Spinal cord (tissue), 10 donors: ENCODE data around the gene ZNF324B. TPM values are rescaled to one million over a fixed set of nuclear protein-coding genes. Genes with fewer than 3 reads are reported as not detected.
"Not testable (repeated sequence)": the region's sequence is repeated elsewhere in the genome, so short reads cannot be mapped to it uniquely, and the experiment has no call there.

Experiments used
- DNase-seq, 6 donors: peaks; one replicate each; pipeline versions ENCODE4 v3.0.0 to v3.0.0-alpha.2; 2013 to 2015; ENCODE audit warnings: low spot score in 6 of 6, low read depth in 4 of 6
- H3K27ac ChIP-seq: one replicate; pipeline ENCODE4 v1.5.1; 2013; ENCODE audit warnings: low read depth, low read length, control low read depth
- H3K27me3 ChIP-seq: one replicate; pipeline ENCODE4 v1.6.1; 2013; ENCODE audit warnings: low read length; ENCODE audit not compliant: control insufficient read depth, insufficient read depth
- H3K36me3 ChIP-seq: one replicate; pipeline ENCODE4 v1.6.1; 2013; ENCODE audit warnings: low read length; ENCODE audit not compliant: control insufficient read depth, insufficient read depth
- H3K4me1 ChIP-seq: one replicate; pipeline ENCODE4 v1.6.1; 2013; ENCODE audit warnings: low read length; ENCODE audit not compliant: control insufficient read depth, insufficient read depth
- H3K4me3 ChIP-seq: one replicate; pipeline ENCODE4 v1.5.1; 2013; ENCODE audit warnings: low read depth, low read length, control low read depth
- H3K9me3 ChIP-seq: one replicate; pipeline ENCODE4 v1.6.1; 2013; ENCODE audit warnings: low read length; ENCODE audit not compliant: control insufficient read depth, insufficient read depth
- WGBS: methylation state at CpG from one replicate; pipeline ENCODE4 v1.1.5; 2013; ENCODE audit warnings: missing lambda C conversion rate; ENCODE audit not compliant: insufficient coverage; 5-methylcytosine and 5-hydroxymethylcytosine counted together
- polyA plus RNA-seq, 2 donors: library from polyadenylated mRNA; unstranded; fragments of 120-200 nt; gene quantifications; one replicate each; pipeline ENCODE4 v1.2.1, GENCODE V29; 2013; ENCODE audit not compliant: insufficient read length in 2 of 2
- total RNA-seq, 2 donors: library from RNA; depleted of rRNA in 1 of 2; stranded (reverse); fragments of 120-200 nt in 1 of 2; fragments of >200 nt in 1 of 2; gene quantifications; one replicate each; pipeline versions ENCODE4 v1.2.3 to v1.2.4, GENCODE V29; 2013 to 2014
- donor health status: healthy.

The ZNF324B gene
- total and polyA plus RNA-seq, 4 donors: 7.3 to 10.1 (median 9.0) TPM

DNA sequence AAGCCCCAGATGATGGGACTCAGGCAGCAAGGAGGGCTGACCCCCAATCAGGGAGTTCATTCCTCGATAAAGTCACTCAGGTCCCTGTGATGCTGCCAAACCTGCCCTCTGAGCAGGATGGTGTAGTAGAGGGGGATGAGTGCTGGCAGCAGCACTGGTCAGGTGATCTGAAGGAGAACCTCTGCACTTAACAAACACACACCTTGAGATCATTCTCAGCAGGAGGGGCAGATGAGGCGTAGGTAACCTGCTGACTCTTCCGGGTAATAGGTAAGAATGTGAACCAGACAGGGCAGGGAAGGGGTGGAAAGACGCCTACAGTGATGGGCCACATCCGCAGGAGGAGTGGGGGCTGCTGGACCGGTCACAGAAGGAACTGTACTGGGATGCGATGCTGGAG, 27.9 kb downstream of the ZNF324B start:
- H3K27ac ChIP-seq: no peak overlapping the region

GRCh38 chr19:58479736-58480480, 28.5 kb downstream of the ZNF324B start:
- 97% methylated on average over 23 of the region's 28 CpGs for WGBS

More for the DNA sequence above, 27.9 kb downstream of the ZNF324B start:
- Histone ChIP-seq H3K4me1 (peaks cover 33% of the 10 kb centered on the region), H3K9me3 (no peaks in the 10 kb centered on the region), H3K27me3 (no peaks in the 10 kb centered on the region), H3K36me3 (peaks cover 62% of the 10 kb centered on the region), H3K4me3 (no peak overlapping the region)
- DNase-seq: no peak
- 95% methylated on average over 6 of the region's 7 CpGs for WGBS

GRCh38 chr19:58480481-58480830, 29.0 kb downstream of the ZNF324B start:
- no peak overlapping the region for H3K4me3 ChIP-seq
- peaks cover 25% of the 10 kb centered on the region for H3K4me1 ChIP-seq
- no peaks in the 10 kb centered on the region for H3K9me3 ChIP-seq
- H3K27ac ChIP-seq: no peak overlapping the region
- no peak for DNase-seq
- no peaks in the 10 kb centered on the region for H3K27me3 ChIP-seq
- peaks cover 59% of the 10 kb centered on the region for H3K36me3 ChIP-seq
- 94% methylated on average over 20 of the region's 20 CpGs for WGBS

More at GRCh38 chr19:58479736-58480480, 28.5 kb downstream of the ZNF324B start:
- H3K9me3 ChIP-seq: no peaks in the 10 kb centered on the region
- no peak overlapping the region for H3K27ac ChIP-seq
- H3K36me3 ChIP-seq: peaks cover 59% of the 10 kb centered on the region
- DNase-seq: no peak
- peaks cover 31% of the 10 kb centered on the region for H3K4me1 ChIP-seq
- no peak overlapping the region for H3K4me3 ChIP-seq
- no peaks in the 10 kb centered on the region for H3K27me3 ChIP-seq

GRCh38 chr19:58480831-58481230, 29.4 kb downstream of the ZNF324B start:
- H3K36me3 ChIP-seq: peaks cover 59% of the 10 kb centered on the region
- no peak for DNase-seq
- H3K4me3 ChIP-seq: no peak overlapping the region
- no peaks in the 10 kb centered on the region for H3K9me3 ChIP-seq
- H3K27me3 ChIP-seq: no peaks in the 10 kb centered on the region
- no peak overlapping the region for H3K27ac ChIP-seq
- WGBS: no CpG with 5 or more reads among the region's 2 CpGs
- H3K4me1 ChIP-seq: peaks cover 21% of the 10 kb centered on the region

DNA sequence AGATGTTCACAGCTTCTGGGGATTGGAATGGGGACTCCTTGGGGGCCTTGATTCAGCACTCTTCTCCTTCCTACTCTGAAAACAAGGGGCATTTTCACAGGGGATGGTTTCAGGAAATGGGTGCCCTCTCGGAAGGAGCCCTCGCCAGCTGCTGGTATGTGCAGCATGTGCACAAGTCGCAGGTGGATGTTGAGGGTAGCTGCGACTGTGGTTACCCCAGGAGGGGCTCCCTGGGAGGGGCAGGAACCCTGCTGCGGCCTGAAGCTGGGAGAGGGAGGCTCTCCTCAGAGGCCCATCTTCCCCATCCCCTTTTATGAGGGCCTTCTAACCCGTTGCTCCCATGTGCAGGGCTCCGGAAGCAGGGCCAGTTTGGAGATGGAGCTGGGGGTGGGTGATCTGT, 30.9 kb downstream of the ZNF324B start:
- 100% methylated on average over 1 of the region's 7 CpGs for WGBS
- H3K4me1 ChIP-seq: peaks cover 6% of the 10 kb centered on the region
- H3K27ac ChIP-seq: no peak overlapping the region
- DNase-seq: no peak
- H3K9me3 ChIP-seq: no peaks in the 10 kb centered on the region
- no peak overlapping the region for H3K4me3 ChIP-seq
- H3K36me3 ChIP-seq: peaks cover 55% of the 10 kb centered on the region
- H3K27me3 ChIP-seq: no peaks in the 10 kb centered on the region

- Histone ChIP-seq H3K27ac (no peak overlapping the region), H3K4me1 (no peaks in the 10 kb centered on the region), H3K4me3 (no peak overlapping the region), H3K9me3 (no peaks in the 10 kb centered on the region), H3K36me3 (peaks cover 42% of the 10 kb centered on the region), H3K27me3 (no peaks in the 10 kb centered on the region)
- no peak for DNase-seq
- WGBS: 100% methylated on average over 1 of the region's 2 CpGs
Observed at GRCh38 chr19:58483776-58484175, 32.4 kb downstream of the ZNF324B start.

DNA sequence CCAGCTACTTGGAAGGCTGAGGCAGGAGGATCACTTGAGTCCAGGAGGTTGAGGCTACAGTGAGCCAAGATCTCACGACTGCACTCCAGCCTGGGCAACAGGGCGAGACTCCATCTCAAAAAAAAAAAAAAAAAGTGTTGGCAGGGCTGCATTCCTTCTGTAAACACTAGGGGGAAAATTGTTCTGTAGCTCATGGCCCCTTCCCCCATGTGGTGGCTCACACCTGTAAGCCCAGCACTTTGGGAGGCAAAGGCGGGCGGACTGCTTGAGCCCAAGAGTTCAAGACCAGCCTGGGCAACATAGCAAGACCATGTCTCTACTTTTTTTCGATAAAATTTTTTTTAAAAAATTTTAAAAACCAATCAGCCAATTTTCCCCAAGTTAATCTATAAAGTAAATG, 32.9 kb downstream of the ZNF324B start:
- H3K36me3 ChIP-seq: peaks cover 37% of the 10 kb centered on the region
- H3K4me3 ChIP-seq, DNase-seq, H3K27me3 ChIP-seq, H3K27ac ChIP-seq, H3K4me1 ChIP-seq, H3K9me3 ChIP-seq: not testable (repeated sequence)
- no CpG with 5 or more reads among the region's 5 CpGs for WGBS

GRCh38 chr19:58491393-58491792, 40.0 kb downstream of the ZNF324B start:
- Histone ChIP-seq H3K27me3 (no peaks in the 10 kb centered on the region), H3K27ac (no peak overlapping the region), H3K36me3 (no peaks in the 10 kb centered on the region), H3K9me3 (no peaks in the 10 kb centered on the region), H3K4me1 (no peaks in the 10 kb centered on the region), H3K4me3 (no peak overlapping the region)
- 89% methylated on average over 5 of the region's 5 CpGs for WGBS
- DNase-seq: no peak

DNA sequence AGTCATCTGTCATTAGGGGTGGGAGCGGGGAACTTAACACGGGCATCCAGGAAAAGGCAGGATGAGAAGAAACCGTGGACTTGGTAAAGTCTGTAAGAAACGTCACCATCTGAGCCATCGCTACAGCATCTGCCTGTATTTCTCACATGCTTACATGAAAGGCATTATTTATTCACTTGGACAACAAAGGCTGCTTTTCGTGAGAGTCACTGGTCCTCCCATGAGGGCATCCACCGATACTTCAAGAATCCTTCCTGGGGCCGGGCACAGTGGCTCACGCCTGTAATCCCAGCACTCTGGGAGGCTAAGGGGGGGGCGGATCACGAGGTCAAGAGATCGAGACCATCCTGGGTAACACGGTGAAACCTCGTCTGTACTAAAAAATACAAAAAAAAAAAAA, 40.8 kb downstream of the ZNF324B start:
- Histone ChIP-seq H3K27ac (no peak overlapping the region), H3K4me3 (no peak overlapping the region), H3K4me1 (no peaks in the 10 kb centered on the region), H3K27me3 (no peaks in the 10 kb centered on the region), H3K9me3 (no peaks in the 10 kb centered on the region), H3K36me3 (no peaks in the 10 kb centered on the region)
- DNase-seq: no peak
- 100% methylated on average over 3 of the region's 14 CpGs for WGBS

DNA sequence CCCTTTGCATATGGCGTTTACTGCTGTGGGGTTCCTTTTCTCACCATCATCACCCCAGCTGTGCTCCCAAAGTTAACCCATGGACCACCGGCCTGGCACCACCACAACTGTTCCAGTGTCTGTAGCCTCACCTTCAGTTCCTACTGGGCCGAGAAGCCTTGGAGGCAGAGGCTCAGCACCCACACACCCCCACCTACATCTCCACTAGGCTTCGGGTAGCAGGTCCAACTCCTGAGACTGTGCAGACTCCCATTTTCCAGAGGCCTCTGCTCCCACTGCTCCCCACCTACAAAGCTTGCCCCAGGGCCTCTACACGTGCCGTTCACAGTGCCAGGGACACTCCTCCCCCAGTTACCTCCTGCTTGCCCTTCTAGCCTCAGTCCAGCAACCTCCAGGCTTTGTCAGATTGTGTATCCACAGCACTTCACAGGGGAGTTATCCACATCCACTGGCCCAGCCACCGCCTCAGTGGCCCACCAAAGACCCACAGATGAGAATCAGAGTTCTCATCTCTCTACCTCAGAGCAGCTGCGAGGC, 46.3 kb downstream of the ZNF324B start:
- Histone ChIP-seq H3K27me3 (no peaks in the 10 kb centered on the region), H3K27ac (no peak overlapping the region), H3K4me3 (no peak overlapping the region), H3K36me3 (no peaks in the 10 kb centered on the region), H3K9me3 (no peaks in the 10 kb centered on the region), H3K4me1 (peaks cover 25% of the 10 kb centered on the region)
- no peak for DNase-seq
- WGBS: 92% methylated on average over 8 of the region's 8 CpGs
